Fibroblast of lung (primary cell): ENCODE data around the gene GDI2. TPM values are rescaled to one million over a fixed set of nuclear protein-coding genes. Genes with fewer than 3 reads are reported as not detected.

Source experiments
- DNase-seq, 2 donors: peaks; one replicate each; pipeline versions ENCODE4 v3.0.0 to v3.0.0-alpha.2; 2010; ENCODE audit warnings: low read depth in 2 of 2
- H2AFZ ChIP-seq: 2 replicates; pipeline ENCODE4 v1.5.1; 2012; ENCODE audit warnings: low read length, control low read depth, inconsistent platforms
- H3K27ac ChIP-seq: 2 replicates; pipeline ENCODE4 v1.5.1; 2011; ENCODE audit warnings: low read length, control low read depth; ENCODE audit not compliant: insufficient read depth
- H3K27me3 ChIP-seq: 2 replicates; pipeline ENCODE4 v1.5.1; 2011; ENCODE audit warnings: mild to moderate bottlenecking, low read length; ENCODE audit not compliant: control insufficient read depth, insufficient read depth
- H3K36me3 ChIP-seq: 2 replicates; pipeline ENCODE4 v1.5.1; 2011; ENCODE audit warnings: low read length; ENCODE audit not compliant: control insufficient read depth, insufficient read depth
- H3K4me1 ChIP-seq: 2 replicates; pipeline ENCODE4 v1.5.1; 2011; ENCODE audit warnings: low read length; ENCODE audit not compliant: control insufficient read depth, insufficient read depth; ENCODE audit errors: extremely low read depth
- H3K4me2 ChIP-seq: 2 replicates; pipeline ENCODE4 v1.5.1; 2011; ENCODE audit warnings: low read length, control low read depth; ENCODE audit not compliant: insufficient read depth; ENCODE audit errors: extremely low read depth
- H3K4me3 ChIP-seq, 4 experiments: fragments of 200-600 bp in 1 of 4; sonication (generic) in 1 of 4; replicated peaks in 1 of 4; 2 replicates each; pipeline ENCODE4 v1.5.1; 2011 to 2016; ENCODE audit warnings: low read length in 4 of 4, low read depth in 3 of 4, mild to moderate bottlenecking in 3 of 4, control low read depth in 2 of 4, inconsistent platforms in 1 of 4, mixed read lengths in 1 of 4; ENCODE audit not compliant: insufficient read depth in 1 of 4; ENCODE audit errors: control extremely low read depth in 1 of 4
- H3K79me2 ChIP-seq: 2 replicates; pipeline ENCODE4 v1.5.1; 2012; ENCODE audit warnings: mild to moderate bottlenecking, low read length, inconsistent platforms; ENCODE audit not compliant: control insufficient read depth, insufficient read depth
- H3K9ac ChIP-seq: 2 replicates; pipeline ENCODE4 v1.5.1; 2011; ENCODE audit warnings: mild to moderate bottlenecking, low read length, control low read depth; ENCODE audit not compliant: insufficient read depth
- H3K9me3 ChIP-seq: 2 replicates; pipeline ENCODE4 v1.5.1; 2012; ENCODE audit warnings: low read depth, low read length; ENCODE audit not compliant: control insufficient read depth, insufficient read depth
- H4K20me1 ChIP-seq: 2 replicates; pipeline ENCODE4 v1.5.1; 2011; ENCODE audit warnings: low read length; ENCODE audit not compliant: control insufficient read depth, insufficient read depth; ENCODE audit errors: extremely low read depth
- CTCF ChIP-seq, 2 donors: IDR thresholded peaks in 1 of 2; conservative IDR thresholded peaks in 1 of 2; 1 replicate in 1 of 2; 2 replicates in 1 of 2; pipeline ENCODE4 v1.5.1; 2011 to 2012; ENCODE audit warnings: low read length in 2 of 2, control low read depth in 1 of 2, inconsistent platforms in 1 of 2, low read depth in 1 of 2, mild to moderate bottlenecking in 1 of 2
- EZH2 ChIP-seq: IDR thresholded peaks from 2 replicates; pipeline ENCODE4 v1.5.1; 2012; ENCODE audit warnings: low read length, control low read depth, mild to moderate bottlenecking; ENCODE audit errors: missing control alignments
- polyA plus RNA-seq, 2 donors: library from polyadenylated mRNA; depleted of rRNA in 1 of 2; stranded (reverse) in 1 of 2; unstranded in 1 of 2; fragments of >200 nt; gene quantifications; 2 replicates each; pipeline ENCODE4 v1.2.1, GENCODE V29; 2011 to 2012; ENCODE audit warnings: missing spikeins in 1 of 2
- total RNA-seq: library from RNA; depleted of rRNA; stranded (reverse); fragments of >200 nt; gene quantifications from 2 replicates; pipeline ENCODE4 v1.2.1, GENCODE V29; 2014

GDI2 gene
- total and polyA plus RNA-seq, 2 donors (not counting 1 experiment from before 2014, with no cell fraction given) = 287 to 483 TPM

GRCh38 chr10:5818048-5818331, 4.8 kb upstream of the GDI2 start:
- no peak overlapping the region for H3K4me3 ChIP-seq
- H4K20me1 ChIP-seq = no peaks in the 10 kb centered on the region
- no peak for TF ChIP-seq CTCF (conservative IDR thresholded peaks at IDR 0.05 in 1 of 2, IDR thresholded peaks at IDR 0.05 in 1 of 2; ENCODE audit: low read depth in 1 of 2, low read length in 2 of 2)
- no peak for TF ChIP-seq EZH2
- DNase-seq = no peak
- H3K79me2 ChIP-seq = peaks cover 2% of the 10 kb centered on the region
- H3K27me3 ChIP-seq = no peaks in the 10 kb centered on the region
- no peaks in the 10 kb centered on the region for H3K36me3 ChIP-seq
- no peaks in the 10 kb centered on the region for H3K4me1 ChIP-seq
- no peak overlapping the region for H2AFZ ChIP-seq
- H3K9ac ChIP-seq = no peak overlapping the region
- H3K9me3 ChIP-seq = no peaks in the 10 kb centered on the region
- H3K4me2 ChIP-seq = no peak overlapping the region
- no peak overlapping the region for H3K27ac ChIP-seq

- Histone ChIP-seq H2AFZ (no peak overlapping the region), H4K20me1 (no peaks in the 10 kb centered on the region), H3K79me2 (peaks cover 7% of the 10 kb centered on the region), H3K4me3 (no peak overlapping the region), H3K4me2 (no peak overlapping the region), H3K4me1 (no peaks in the 10 kb centered on the region), H3K27me3 (no peaks in the 10 kb centered on the region), H3K27ac (no peak overlapping the region), H3K36me3 (no peaks in the 10 kb centered on the region), H3K9ac (no peak overlapping the region), H3K9me3 (no peaks in the 10 kb centered on the region)
- TF ChIP-seq CTCF (conservative IDR thresholded peaks at IDR 0.05 in 1 of 2, IDR thresholded peaks at IDR 0.05 in 1 of 2; ENCODE audit: low read depth in 1 of 2, low read length in 2 of 2) (no peak), EZH2 (no peak)
- no peak for DNase-seq
These were observed 4.3 kb upstream of the GDI2 start for GRCh38 chr10:5817322-5818047.

GRCh38 chr10:5816170-5816569, 2.9 kb upstream of the GDI2 start:
- Histone ChIP-seq H2AFZ (no peak overlapping the region), H3K4me1 (no peaks in the 10 kb centered on the region), H3K36me3 (no peaks in the 10 kb centered on the region), H3K4me2 (no peak overlapping the region), H3K27me3 (no peaks in the 10 kb centered on the region), H3K9me3 (no peaks in the 10 kb centered on the region), H3K27ac (no peak overlapping the region), H4K20me1 (no peaks in the 10 kb centered on the region), H3K9ac (no peak overlapping the region), H3K4me3 (no peak overlapping the region), H3K79me2 (peaks cover 21% of the 10 kb centered on the region)
- TF ChIP-seq CTCF (conservative IDR thresholded peaks at IDR 0.05 in 1 of 2, IDR thresholded peaks at IDR 0.05 in 1 of 2; ENCODE audit: low read depth in 1 of 2, low read length in 2 of 2) = no peak
- no peak for TF ChIP-seq EZH2
- no peak for DNase-seq
